Measurements from ENCODE around the gene CHD9NB. TPM values are rescaled to one million over a fixed set of nuclear protein-coding genes. Genes with fewer than 3 reads are reported as not detected.

CHD9NB gene
- total and polyA plus RNA-seq, 11 donors = 0.21 to 2.3 (median 0.65) TPM; not detected in 1

GRCh38 chr16:53087101-53087500, 34.4 kb upstream of the CHD9NB start:
- no peaks in the 10 kb centered on the region for H3K27me3 ChIP-seq
- ATAC-seq (no peak), DNase-seq (no peak)
- H3K27ac ChIP-seq = peak overlapping the region in 9 of 12 donors; percentile 49 to 87 (median 80)
- 67 to 75% (median 70%) methylated on average over 3 of the region's 3 CpGs for WGBS, 4 donors
- no peaks in the 10 kb centered on the region for H3K36me3 ChIP-seq
- H3K4me1 ChIP-seq = peaks cover 12 to 82% (median 65%) of the 10 kb centered on the region in 12 donors
- no peaks in the 10 kb centered on the region for H3K9me3 ChIP-seq
- H3K4me3 ChIP-seq = no peak overlapping the region
- intact Hi-C loops (cut with DNase I) = no loop called here
- TF ChIP-seq POLR2A (IDR thresholded peaks at IDR 0.05) (no peak), CTCF (IDR thresholded peaks at IDR 0.05) (no peak)

DNA sequence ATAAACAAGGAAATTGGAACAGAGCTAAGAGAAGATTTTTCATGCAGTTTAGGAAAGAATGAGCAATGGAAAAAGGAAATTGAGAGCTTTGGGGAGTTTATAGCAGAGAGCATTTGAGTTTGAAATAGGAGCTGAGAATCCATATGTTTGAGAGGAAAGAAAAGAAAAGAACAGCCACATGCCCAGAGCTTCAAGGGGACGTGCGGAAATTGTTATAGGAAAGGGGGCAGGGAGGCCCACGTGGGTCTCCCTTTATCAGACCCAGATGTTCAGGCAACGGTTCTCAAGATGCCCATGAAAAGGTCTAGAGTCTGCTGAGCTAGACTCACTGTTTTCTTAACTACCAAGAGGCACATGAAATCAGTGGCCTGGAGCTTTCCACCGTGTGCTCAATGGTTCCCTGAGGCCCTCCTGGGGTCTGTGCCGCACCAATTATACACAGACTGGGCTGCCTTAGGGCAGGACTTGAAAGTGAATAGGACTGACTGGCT, 33.3 kb upstream of the CHD9NB start:
- DNase-seq (no peak), ATAC-seq (peak in 1 of 4 donors; percentile 14)
- 50 to 63% (median 58%) methylated on average over 6 of the region's 6 CpGs for WGBS, 4 donors
- Histone ChIP-seq H3K27ac (peak overlapping the region; percentile 58 to 89 (median 78)), H3K4me3 (no peak overlapping the region), H3K4me1 (peaks cover 7 to 82% (median 60%) of the 10 kb centered on the region in 12 donors), H3K36me3 (no peaks in the 10 kb centered on the region), H3K27me3 (no peaks in the 10 kb centered on the region), H3K9me3 (no peaks in the 10 kb centered on the region)
- intact Hi-C loops (cut with DNase I) = no loop called here
- TF ChIP-seq CTCF (IDR thresholded peaks at IDR 0.05) = no peak
- no peak for TF ChIP-seq POLR2A (IDR thresholded peaks at IDR 0.05)

GRCh38 chr16:53085369-53085843, 32.7 kb upstream of the CHD9NB start:
- H3K27me3 ChIP-seq = no peaks in the 10 kb centered on the region
- no peaks in the 10 kb centered on the region for H3K36me3 ChIP-seq
- peak overlapping the region; percentile 58 to 89 (median 78) for H3K27ac ChIP-seq
- H3K9me3 ChIP-seq = no peaks in the 10 kb centered on the region
- peak in 3 of 4 donors; percentile 5 to 37 (median 20) for ATAC-seq
- H3K4me3 ChIP-seq = no peak overlapping the region
- intact Hi-C loops (cut with DNase I) = no loop called here
- WGBS, 4 donors = 43 to 60% (median 47%) methylated on average over 4 of the region's 4 CpGs
- H3K4me1 ChIP-seq = peaks cover 7 to 84% (median 60%) of the 10 kb centered on the region in 12 donors
- DNase-seq = peak in 1 of 5 donors; percentile 43
- TF ChIP-seq CTCF (IDR thresholded peaks at IDR 0.05) = no peak
- TF ChIP-seq POLR2A (IDR thresholded peaks at IDR 0.05) = no peak

DNA sequence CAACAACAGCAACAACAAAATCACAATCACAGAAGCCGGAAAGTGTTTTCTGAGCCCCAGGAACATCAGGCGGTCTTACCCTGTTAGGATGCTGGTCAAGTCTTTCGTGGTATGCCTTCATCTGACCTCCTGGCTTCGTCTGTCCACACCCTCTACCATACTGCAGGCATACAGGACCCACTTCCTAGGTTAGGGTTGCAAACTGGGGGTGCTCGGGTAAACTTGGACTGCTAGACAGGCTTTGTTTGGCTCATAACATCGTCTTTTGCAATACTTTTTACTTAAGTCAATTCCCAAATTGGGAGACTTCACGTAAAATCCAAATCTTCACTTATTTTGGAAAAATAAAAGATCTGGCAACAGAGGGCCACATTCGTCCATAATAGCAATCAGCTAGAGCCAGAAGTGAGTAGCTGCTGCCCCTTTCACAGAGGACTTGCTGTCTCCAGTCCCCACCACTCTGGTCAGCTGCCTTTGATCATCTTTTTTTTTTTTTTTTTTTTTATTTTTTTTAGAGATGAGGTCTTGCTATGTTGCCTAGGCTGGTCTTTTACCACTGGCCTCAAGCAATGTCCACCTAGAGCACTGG, 32.1 kb upstream of the CHD9NB start:
- intact Hi-C loops (cut with DNase I) = no loop called here
- H3K36me3 ChIP-seq = no peaks in the 10 kb centered on the region
- no peak overlapping the region for H3K4me3 ChIP-seq
- DNase-seq (no peak), ATAC-seq (peak in 2 of 4 donors; percentile 7 to 12)
- WGBS, 4 donors = 81 to 84% (median 82%) methylated on average over 8 of the region's 8 CpGs
- H3K9me3 ChIP-seq = no peaks in the 10 kb centered on the region
- peak overlapping the region; percentile 58 to 89 (median 78) for H3K27ac ChIP-seq
- TF ChIP-seq POLR2A (IDR thresholded peaks at IDR 0.05) (no peak), CTCF (IDR thresholded peaks at IDR 0.05) (no peak)
- no peaks in the 10 kb centered on the region for H3K27me3 ChIP-seq
- peaks cover 7 to 84% (median 61%) of the 10 kb centered on the region in 12 donors for H3K4me1 ChIP-seq
